ENCODE results near the gene HHLA2. TPM values are rescaled to one million over a fixed set of nuclear protein-coding genes. Genes with fewer than 3 reads are reported as not detected.

Gene HHLA2
- polyA plus RNA-seq, 1 donor from 2014 or later: not detected

Other genes with a start within 250 kb of the HHLA2 start
- gene CD47, start 205.5 kb upstream of the HHLA2 start, polyA plus RNA-seq: 147 TPM
- 138 TPM for gene IFT57, start 74.1 kb upstream of the HHLA2 start, polyA plus RNA-seq
- not detected for gene MYH15, start 214.0 kb downstream of the HHLA2 start, polyA plus RNA-seq

Data from IgD-negative memory B cell (primary cell).